ENCODE measurements around the gene MAP3K3. TPM values are rescaled to one million over a fixed set of nuclear protein-coding genes. Genes with fewer than 3 reads are reported as not detected.

The MAP3K3 gene
- total RNA-seq, 1 donor from 2014 or later, result 25.1 TPM

- H3K9me3 ChIP-seq (ENCODE audit: control insufficient read depth in 3 of 3, low read length in 3 of 3), result no peaks in the 10 kb centered on the region
- H3K36me3 ChIP-seq (ENCODE audit: control insufficient read depth in 3 of 3, insufficient read depth in 3 of 3, low read length in 3 of 3), result peaks cover 35 to 40% (median 37%) of the 10 kb centered on the region in 3 donors
- H3K9ac ChIP-seq (ENCODE audit: low read depth in 1 of 3, low read length in 3 of 3), result no peak overlapping the region
- peaks cover 8 to 23% (median 17%) of the 10 kb centered on the region in 3 donors for H3K4me1 ChIP-seq (ENCODE audit: control insufficient read depth in 3 of 3, insufficient read depth in 3 of 3, low read length in 3 of 3)
- H3K4me3 ChIP-seq (ENCODE audit: low read length in 3 of 3), result no peak overlapping the region
- H3K27me3 ChIP-seq (ENCODE audit: control insufficient read depth in 3 of 3, insufficient read depth in 3 of 3, low read length in 3 of 3), result peaks cover 0 to 10% (median 5%) of the 10 kb centered on the region in 3 donors
- no peak overlapping the region for H3K27ac ChIP-seq (ENCODE audit: low read depth, low read length)
Measured at GRCh38 chr17:63703029-63703428, 80.8 kb downstream of the MAP3K3 start.

- Histone ChIP-seq H3K4me1 (ENCODE audit: control insufficient read depth in 3 of 3, insufficient read depth in 3 of 3, low read length in 3 of 3) (peaks cover 8 to 19% (median 12%) of the 10 kb centered on the region in 3 donors), H3K4me3 (ENCODE audit: low read length in 3 of 3) (no peak overlapping the region), H3K27me3 (ENCODE audit: control insufficient read depth in 3 of 3, insufficient read depth in 3 of 3, low read length in 3 of 3) (peaks cover 0 to 10% (median 5%) of the 10 kb centered on the region in 3 donors), H3K36me3 (ENCODE audit: control insufficient read depth in 3 of 3, insufficient read depth in 3 of 3, low read length in 3 of 3) (peaks cover 38 to 42% (median 39%) of the 10 kb centered on the region in 3 donors), H3K9me3 (ENCODE audit: control insufficient read depth in 3 of 3, low read length in 3 of 3) (no peaks in the 10 kb centered on the region), H3K9ac (ENCODE audit: low read depth in 1 of 3, low read length in 3 of 3) (no peak overlapping the region), H3K27ac (ENCODE audit: low read depth, low read length) (no peak overlapping the region)
Measured at GRCh38 chr17:63703556-63704258, 81.5 kb downstream of the MAP3K3 start.

GRCh38 chr17:63704259-63704576 is 82.0 kb downstream of the MAP3K3 start:
- H3K36me3 ChIP-seq (ENCODE audit: control insufficient read depth in 3 of 3, insufficient read depth in 3 of 3, low read length in 3 of 3), result peaks cover 43 to 46% (median 44%) of the 10 kb centered on the region in 3 donors
- no peak overlapping the region for H3K4me3 ChIP-seq (ENCODE audit: low read length in 3 of 3)

GRCh38 chr17:63704836-63705235 is 82.6 kb downstream of the MAP3K3 start:
- peaks cover 8 to 14% (median 8%) of the 10 kb centered on the region in 3 donors for H3K4me1 ChIP-seq (ENCODE audit: control insufficient read depth in 3 of 3, insufficient read depth in 3 of 3, low read length in 3 of 3)
- peaks cover 49 to 50% (median 49%) of the 10 kb centered on the region in 3 donors for H3K36me3 ChIP-seq (ENCODE audit: control insufficient read depth in 3 of 3, insufficient read depth in 3 of 3, low read length in 3 of 3)
- H3K27ac ChIP-seq (ENCODE audit: low read depth, low read length), result no peak overlapping the region

More at GRCh38 chr17:63704259-63704576, 82.0 kb downstream of the MAP3K3 start:
- Histone ChIP-seq H3K9ac (ENCODE audit: low read depth in 1 of 3, low read length in 3 of 3) (no peak overlapping the region), H3K9me3 (ENCODE audit: control insufficient read depth in 3 of 3, low read length in 3 of 3) (no peaks in the 10 kb centered on the region), H3K4me1 (ENCODE audit: control insufficient read depth in 3 of 3, insufficient read depth in 3 of 3, low read length in 3 of 3) (peaks cover 8 to 14% (median 8%) of the 10 kb centered on the region in 3 donors), H3K27me3 (ENCODE audit: control insufficient read depth in 3 of 3, insufficient read depth in 3 of 3, low read length in 3 of 3) (peaks cover 0 to 7% (median 5%) of the 10 kb centered on the region in 3 donors), H3K27ac (ENCODE audit: low read depth, low read length) (no peak overlapping the region)

GRCh38 chr17:63705657-63706056 is 83.4 kb downstream of the MAP3K3 start:
- H3K9ac ChIP-seq (ENCODE audit: low read depth in 1 of 3, low read length in 3 of 3), result no peak overlapping the region
- no peak overlapping the region for H3K27ac ChIP-seq (ENCODE audit: low read depth, low read length)
- peaks cover 55 to 58% (median 55%) of the 10 kb centered on the region in 3 donors for H3K36me3 ChIP-seq (ENCODE audit: control insufficient read depth in 3 of 3, insufficient read depth in 3 of 3, low read length in 3 of 3)
- H3K4me3 ChIP-seq (ENCODE audit: low read length in 3 of 3), result no peak overlapping the region
- H3K27me3 ChIP-seq (ENCODE audit: control insufficient read depth in 3 of 3, insufficient read depth in 3 of 3, low read length in 3 of 3), result peaks cover 0 to 7% (median 5%) of the 10 kb centered on the region in 3 donors
- no peaks in the 10 kb centered on the region for H3K9me3 ChIP-seq (ENCODE audit: control insufficient read depth in 3 of 3, low read length in 3 of 3)
- H3K4me1 ChIP-seq (ENCODE audit: control insufficient read depth in 3 of 3, insufficient read depth in 3 of 3, low read length in 3 of 3), result peaks cover 8 to 14% (median 8%) of the 10 kb centered on the region in 3 donors

More at GRCh38 chr17:63704836-63705235, 82.6 kb downstream of the MAP3K3 start:
- H3K9ac ChIP-seq (ENCODE audit: low read depth in 1 of 3, low read length in 3 of 3), result no peak overlapping the region
- peaks cover 0 to 7% (median 5%) of the 10 kb centered on the region in 3 donors for H3K27me3 ChIP-seq (ENCODE audit: control insufficient read depth in 3 of 3, insufficient read depth in 3 of 3, low read length in 3 of 3)
- no peak overlapping the region for H3K4me3 ChIP-seq (ENCODE audit: low read length in 3 of 3)
- no peaks in the 10 kb centered on the region for H3K9me3 ChIP-seq (ENCODE audit: control insufficient read depth in 3 of 3, low read length in 3 of 3)

GRCh38 chr17:63706336-63707082 is 84.3 kb downstream of the MAP3K3 start:
- H3K9ac ChIP-seq (ENCODE audit: low read depth in 1 of 3, low read length in 3 of 3), result no peak overlapping the region
- H3K9me3 ChIP-seq (ENCODE audit: control insufficient read depth in 3 of 3, low read length in 3 of 3), result no peaks in the 10 kb centered on the region
- H3K27ac ChIP-seq (ENCODE audit: low read depth, low read length), result no peak overlapping the region
- no peak overlapping the region for H3K4me3 ChIP-seq (ENCODE audit: low read length in 3 of 3)
- peaks cover 58 to 61% (median 60%) of the 10 kb centered on the region in 3 donors for H3K36me3 ChIP-seq (ENCODE audit: control insufficient read depth in 3 of 3, insufficient read depth in 3 of 3, low read length in 3 of 3)
- H3K27me3 ChIP-seq (ENCODE audit: control insufficient read depth in 3 of 3, insufficient read depth in 3 of 3, low read length in 3 of 3), result peaks cover 0 to under 1% (median 0%) of the 10 kb centered on the region in 3 donors
- H3K4me1 ChIP-seq (ENCODE audit: control insufficient read depth in 3 of 3, insufficient read depth in 3 of 3, low read length in 3 of 3), result peaks cover under 1 to 5% (median under 1%) of the 10 kb centered on the region in 3 donors

GRCh38 chr17:63707151-63707550 is 84.9 kb downstream of the MAP3K3 start:
- Histone ChIP-seq H3K36me3 (ENCODE audit: control insufficient read depth in 3 of 3, insufficient read depth in 3 of 3, low read length in 3 of 3) (peaks cover 64 to 67% (median 66%) of the 10 kb centered on the region in 3 donors), H3K4me3 (ENCODE audit: low read length in 3 of 3) (no peak overlapping the region), H3K27me3 (ENCODE audit: control insufficient read depth in 3 of 3, insufficient read depth in 3 of 3, low read length in 3 of 3) (no peaks in the 10 kb centered on the region), H3K27ac (ENCODE audit: low read depth, low read length) (no peak overlapping the region), H3K9ac (ENCODE audit: low read depth in 1 of 3, low read length in 3 of 3) (no peak overlapping the region), H3K4me1 (ENCODE audit: control insufficient read depth in 3 of 3, insufficient read depth in 3 of 3, low read length in 3 of 3) (peaks cover 0 to 4% (median 0%) of the 10 kb centered on the region in 3 donors), H3K9me3 (ENCODE audit: control insufficient read depth in 3 of 3, low read length in 3 of 3) (no peaks in the 10 kb centered on the region)

GRCh38 chr17:63709110-63709509 is 86.9 kb downstream of the MAP3K3 start:
- H3K9me3 ChIP-seq (ENCODE audit: control insufficient read depth in 3 of 3, low read length in 3 of 3), result no peaks in the 10 kb centered on the region
- H3K4me3 ChIP-seq (ENCODE audit: low read length in 3 of 3), result no peak overlapping the region
- H3K9ac ChIP-seq (ENCODE audit: low read depth in 1 of 3, low read length in 3 of 3), result no peak overlapping the region
- H3K27ac ChIP-seq (ENCODE audit: low read depth, low read length), result no peak overlapping the region
- H3K27me3 ChIP-seq (ENCODE audit: control insufficient read depth in 3 of 3, insufficient read depth in 3 of 3, low read length in 3 of 3), result no peaks in the 10 kb centered on the region
- no peaks in the 10 kb centered on the region for H3K4me1 ChIP-seq (ENCODE audit: control insufficient read depth in 3 of 3, insufficient read depth in 3 of 3, low read length in 3 of 3)
- H3K36me3 ChIP-seq (ENCODE audit: control insufficient read depth in 3 of 3, insufficient read depth in 3 of 3, low read length in 3 of 3), result peaks cover 62 to 69% (median 65%) of the 10 kb centered on the region in 3 donors

GRCh38 chr17:63714550-63715277 is 92.5 kb downstream of the MAP3K3 start:
- Histone ChIP-seq H3K9me3 (ENCODE audit: control insufficient read depth in 3 of 3, low read length in 3 of 3) (no peaks in the 10 kb centered on the region), H3K27ac (ENCODE audit: low read depth, low read length) (no peak overlapping the region), H3K4me1 (ENCODE audit: control insufficient read depth in 3 of 3, insufficient read depth in 3 of 3, low read length in 3 of 3) (peaks cover 0 to 4% (median 3%) of the 10 kb centered on the region in 3 donors), H3K36me3 (ENCODE audit: control insufficient read depth in 3 of 3, insufficient read depth in 3 of 3, low read length in 3 of 3) (peaks cover 26 to 38% (median 37%) of the 10 kb centered on the region in 3 donors), H3K9ac (ENCODE audit: low read depth in 1 of 3, low read length in 3 of 3) (peak overlapping the region in 1 of 3 donors; percentile 63), H3K27me3 (ENCODE audit: control insufficient read depth in 3 of 3, insufficient read depth in 3 of 3, low read length in 3 of 3) (no peaks in the 10 kb centered on the region), H3K4me3 (ENCODE audit: low read length in 3 of 3) (no peak overlapping the region)
